Stomach (tissue), 19 donors: ENCODE data around the gene CDH18. TPM values are rescaled to one million over a fixed set of nuclear protein-coding genes. Genes with fewer than 3 reads are reported as not detected.

ENCODE experiments used
- DNase-seq, 2 donors: peaks; one replicate each; pipeline versions ENCODE4 v3.0.0 to v3.0.0-alpha.2; 2013 to 2019
- H3K27ac ChIP-seq, 5 donors: fragments of 200-600 bp in 4 of 5; sonication (generic) in 4 of 5; one replicate each; pipeline ENCODE4 v1.5.1; 2013 to 2019; ENCODE audit warnings: mild to moderate bottlenecking in 1 of 5, moderate library complexity in 1 of 5
- H3K27me3 ChIP-seq, 3 donors: fragments of 200-600 bp; sonication (generic); one replicate each; pipeline ENCODE4 v1.5.1; 2017 to 2019; ENCODE audit warnings: mixed run types in 1 of 3
- H3K36me3 ChIP-seq, 4 donors: fragments of 200-600 bp; sonication (generic); 1 replicate in 3 of 4; 2 replicates in 1 of 4; pipeline ENCODE4 v1.5.1; 2016 to 2019
- H3K4me1 ChIP-seq, 4 donors: fragments of 200-600 bp; sonication (generic); one replicate each; pipeline ENCODE4 v1.5.1; 2016 to 2019
- H3K4me3 ChIP-seq, 4 donors: fragments of 200-600 bp; sonication (generic) in 3 of 4; one replicate each; pipeline ENCODE4 v1.5.1; 2016 to 2019; ENCODE audit warnings: mild to moderate bottlenecking in 1 of 4
- H3K9me3 ChIP-seq, 4 donors: fragments of 200-600 bp; sonication (generic); one replicate each; pipeline ENCODE4 v1.5.1; 2016 to 2019
- EP300 ChIP-seq: sonication (generic); formaldehyde crosslinking; IDR thresholded peaks from one replicate; pipeline ENCODE4 v1.6.1; 2017; ENCODE audit warnings: antibody characterized with exemption
- POLR2A ChIP-seq, 4 donors: fragments of 450-650 bp; IDR thresholded peaks; one replicate each; pipeline ENCODE4 v1.6.1; 2016; ENCODE audit warnings: antibody characterized with exemption in 4 of 4, control low read depth in 2 of 4, mild to moderate bottlenecking in 1 of 4, moderate library complexity in 1 of 4
- POLR2AphosphoS5 ChIP-seq, 3 donors: sonication (generic); formaldehyde crosslinking; IDR thresholded peaks; one replicate each; pipeline ENCODE4 v1.6.1; 2016; ENCODE audit warnings: antibody characterized with exemption in 3 of 3
- WGBS, 5 donors: extraction: QIAGEN DNeasy Blood & Tissue Kit in 3 of 5; methylation state at CpG; one replicate each; pipeline versions ENCODE4 v1.1.5 to v1.1.7; 2013 to 2018; 5-methylcytosine and 5-hydroxymethylcytosine counted together
- intact Hi-C: fragments of 100-400 bp; cut with DNase I; formaldehyde crosslinking; loops from one replicate; pipeline ENCODE4 v1.15.1; 2023; ENCODE audit warnings: low total_unique reads
- long read RNA-seq, 10 donors: transcript quantifications; one replicate each; lab custom pipeline, GENCODE V29; 2026
- polyA plus RNA-seq, 3 donors: library from polyadenylated mRNA; stranded (reverse); fragments of 200-250 nt; gene quantifications; one replicate each; pipeline ENCODE4 v1.2.3, GENCODE V29; 2013
- total RNA-seq, 5 donors: library from RNA; depleted of rRNA; stranded (reverse); fragments of >200 nt; gene quantifications; one replicate each; pipeline versions ENCODE4 v1.1.0 to v1.2.3, GENCODE V29; 2014 to 2016
- TF ChIP-seq, protein P1 (sequence below), 7 experiments: fragments of 450-650 bp in 4 of 7; fragments of 200-600 bp in 3 of 7; sonication (generic) in 3 of 7; IDR thresholded peaks; one replicate each; pipeline ENCODE4 v1.5.1; 2016 to 2019; ENCODE audit warnings: antibody characterized with exemption in 7 of 7, control low read depth in 2 of 7, mild to moderate bottlenecking in 1 of 7
- donor health status: healthy with polysubstance abuse.
- donor health status: Bipolar disorder and iron deficiency.
- donor health status: healthy.

Gene CDH18, protein sequence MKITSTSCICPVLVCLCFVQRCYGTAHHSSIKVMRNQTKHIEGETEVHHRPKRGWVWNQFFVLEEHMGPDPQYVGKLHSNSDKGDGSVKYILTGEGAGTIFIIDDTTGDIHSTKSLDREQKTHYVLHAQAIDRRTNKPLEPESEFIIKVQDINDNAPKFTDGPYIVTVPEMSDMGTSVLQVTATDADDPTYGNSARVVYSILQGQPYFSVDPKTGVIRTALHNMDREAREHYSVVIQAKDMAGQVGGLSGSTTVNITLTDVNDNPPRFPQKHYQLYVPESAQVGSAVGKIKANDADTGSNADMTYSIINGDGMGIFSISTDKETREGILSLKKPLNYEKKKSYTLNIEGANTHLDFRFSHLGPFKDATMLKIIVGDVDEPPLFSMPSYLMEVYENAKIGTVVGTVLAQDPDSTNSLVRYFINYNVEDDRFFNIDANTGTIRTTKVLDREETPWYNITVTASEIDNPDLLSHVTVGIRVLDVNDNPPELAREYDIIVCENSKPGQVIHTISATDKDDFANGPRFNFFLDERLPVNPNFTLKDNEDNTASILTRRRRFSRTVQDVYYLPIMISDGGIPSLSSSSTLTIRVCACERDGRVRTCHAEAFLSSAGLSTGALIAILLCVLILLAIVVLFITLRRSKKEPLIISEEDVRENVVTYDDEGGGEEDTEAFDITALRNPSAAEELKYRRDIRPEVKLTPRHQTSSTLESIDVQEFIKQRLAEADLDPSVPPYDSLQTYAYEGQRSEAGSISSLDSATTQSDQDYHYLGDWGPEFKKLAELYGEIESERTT
- under 1 TPM in 1 of 5 donors, not detected in 4; 0.92 TPM for total RNA-seq
- under 1 TPM in 1 of 3 donors, not detected in 2; 0.05 TPM for polyA plus RNA-seq
- long read RNA-seq, donor 1: 0 reads
- long read RNA-seq, donor 2: 0 reads
- long read RNA-seq, donor 3: 0 reads
- long read RNA-seq, donor 4: 0 reads
- long read RNA-seq, donor 5, partial matches to known transcripts: 0 of 1 reads
- long read RNA-seq, donor 5, other reads (novel, unspliced or antisense): 0 of 1 reads
- long read RNA-seq, donor 6: 0 reads
- long read RNA-seq, donor 7: 0 reads
- long read RNA-seq, donor 8, partial matches to known transcripts: 0 of 1 reads
- long read RNA-seq, donor 8, other reads (novel, unspliced or antisense): 0 of 1 reads
- long read RNA-seq, donor 9: 0 reads
- long read RNA-seq, donor 10: 0 reads

- H3K27me3 ChIP-seq: peaks cover 0 to 12% (median 9%) of the 10 kb centered on the region in 3 donors
- no peak within 1 kb of the TSS for H3K27ac ChIP-seq
- H3K4me3 ChIP-seq: peak within 1 kb of the TSS in 3 of 4 donors; percentile 9 to 26 (median 23)
- H3K9me3 ChIP-seq: no peaks in the 10 kb centered on the region
- H3K4me1 ChIP-seq: peaks cover 0 to 11% (median 5%) of the 10 kb centered on the region in 4 donors
- intact Hi-C loops: no loop called here
- TF ChIP-seq EP300 (no peak), POLR2A (IDR thresholded peaks at IDR 0.05) (no peak), POLR2AphosphoS5 (IDR thresholded peaks at IDR 0.05) (no peak)
- TF ChIP-seq, protein P1, sequence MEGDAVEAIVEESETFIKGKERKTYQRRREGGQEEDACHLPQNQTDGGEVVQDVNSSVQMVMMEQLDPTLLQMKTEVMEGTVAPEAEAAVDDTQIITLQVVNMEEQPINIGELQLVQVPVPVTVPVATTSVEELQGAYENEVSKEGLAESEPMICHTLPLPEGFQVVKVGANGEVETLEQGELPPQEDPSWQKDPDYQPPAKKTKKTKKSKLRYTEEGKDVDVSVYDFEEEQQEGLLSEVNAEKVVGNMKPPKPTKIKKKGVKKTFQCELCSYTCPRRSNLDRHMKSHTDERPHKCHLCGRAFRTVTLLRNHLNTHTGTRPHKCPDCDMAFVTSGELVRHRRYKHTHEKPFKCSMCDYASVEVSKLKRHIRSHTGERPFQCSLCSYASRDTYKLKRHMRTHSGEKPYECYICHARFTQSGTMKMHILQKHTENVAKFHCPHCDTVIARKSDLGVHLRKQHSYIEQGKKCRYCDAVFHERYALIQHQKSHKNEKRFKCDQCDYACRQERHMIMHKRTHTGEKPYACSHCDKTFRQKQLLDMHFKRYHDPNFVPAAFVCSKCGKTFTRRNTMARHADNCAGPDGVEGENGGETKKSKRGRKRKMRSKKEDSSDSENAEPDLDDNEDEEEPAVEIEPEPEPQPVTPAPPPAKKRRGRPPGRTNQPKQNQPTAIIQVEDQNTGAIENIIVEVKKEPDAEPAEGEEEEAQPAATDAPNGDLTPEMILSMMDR (IDR thresholded peaks at IDR 0.05): no peak
- peak; percentile 40 to 81 for DNase-seq
- no peaks in the 10 kb centered on the region for H3K36me3 ChIP-seq
- 9 to 13% (median 9%) methylated on average over 26 of the region's 26 CpGs for WGBS, 5 donors
Observed at GRCh38 chr5:19987612-19988361, at the start of gene CDH18. TSS of gene CDH18 (minus strand) at chr5:19988200. CDS start at chr5:19838986, 149,214 bp downstream.

DNA sequence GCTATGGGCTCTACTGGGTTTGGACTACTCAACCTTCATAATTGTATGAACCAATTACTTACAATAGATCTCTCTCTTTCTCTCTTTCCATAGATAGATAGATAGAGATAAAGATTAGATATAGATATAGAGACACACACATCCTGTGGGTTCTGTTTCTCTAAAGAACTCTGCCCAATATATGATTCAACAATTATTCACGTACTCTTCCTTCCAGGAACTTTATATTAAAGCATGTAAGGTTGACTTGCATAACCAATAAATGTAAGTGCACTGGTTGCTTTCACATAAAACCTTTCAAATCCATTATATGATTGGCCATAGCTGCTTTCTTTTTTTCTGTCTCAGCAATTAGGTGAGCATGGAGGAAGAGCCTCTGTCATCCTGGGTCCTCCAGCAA is 46.7 kb upstream of the CDH18 start:
- no peaks in the 10 kb centered on the region for H3K27me3 ChIP-seq

DNA sequence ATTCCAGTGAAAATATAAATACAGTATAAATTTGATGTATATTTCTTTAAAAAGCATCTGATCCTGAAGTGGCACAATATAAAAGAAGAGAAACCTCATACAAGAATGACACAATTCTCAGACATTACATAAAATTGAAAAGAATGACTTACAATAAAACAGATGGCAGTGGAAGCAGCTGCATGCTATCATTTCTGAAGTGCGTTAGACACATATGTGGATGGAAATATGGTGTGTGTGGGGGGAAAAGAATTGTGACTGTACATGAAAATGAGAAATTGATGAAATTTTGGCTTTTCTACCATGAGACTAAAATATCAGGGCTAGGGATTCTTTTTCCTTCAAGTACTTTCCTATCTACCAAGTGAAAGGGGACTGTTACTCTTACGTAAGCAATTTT is 45.9 kb upstream of the CDH18 start:
- no peaks in the 10 kb centered on the region for H3K36me3 ChIP-seq
- intact Hi-C loops: no loop called here
- H3K4me3 ChIP-seq: no peak overlapping the region
- WGBS, 5 donors: 82 to 97% (median 93%) methylated on average over 2 of the region's 2 CpGs
- H3K27me3 ChIP-seq: no peaks in the 10 kb centered on the region
- H3K27ac ChIP-seq: no peak overlapping the region
- no peak for TF ChIP-seq EP300
- no peak for TF ChIP-seq POLR2AphosphoS5 (IDR thresholded peaks at IDR 0.05)
- no peak for TF ChIP-seq POLR2A (IDR thresholded peaks at IDR 0.05)
- TF ChIP-seq, protein P1 (IDR thresholded peaks at IDR 0.05): no peak
- H3K4me1 ChIP-seq: no peaks in the 10 kb centered on the region
- peaks cover 0 to 4% (median 2%) of the 10 kb centered on the region in 4 donors for H3K9me3 ChIP-seq
- DNase-seq: no peak

More for the DNA sequence above, 46.7 kb upstream of the CDH18 start:
- no peak for DNase-seq
- TF ChIP-seq EP300 (no peak), POLR2A (IDR thresholded peaks at IDR 0.05) (no peak), POLR2AphosphoS5 (IDR thresholded peaks at IDR 0.05) (no peak)
- TF ChIP-seq, protein P1 (IDR thresholded peaks at IDR 0.05): no peak
- intact Hi-C loops: no loop called here
- Histone ChIP-seq H3K27ac (no peak overlapping the region), H3K4me3 (no peak overlapping the region), H3K4me1 (no peaks in the 10 kb centered on the region), H3K36me3 (no peaks in the 10 kb centered on the region), H3K9me3 (peaks cover 0 to 11% (median 4%) of the 10 kb centered on the region in 4 donors)
- 74 to 90% (median 83%) methylated on average over 1 of the region's 1 CpG for WGBS, 5 donors
